ENCODE data around the gene SMIM45.

Gene SMIM45

GRCh38 chr22:41931701-41932269, 20.2 kb upstream of the SMIM45 start (continued):
- TF ChIP-seq EZH2 (IDR thresholded peaks at IDR 0.05; ENCODE audit: borderline replicate concordance, control insufficient read depth, low read depth, low read length) (no peak), PRDM15 (CRISPR knock-in tag; IDR thresholded peaks at IDR 0.05) (0 out of 2 replicates have a peak, but pooled peaks have one; percentile 41), CEBPZ (IDR thresholded peaks at IDR 0.05; ENCODE audit: low read depth, low read length) (no peak), SIX5 (IDR thresholded peaks at IDR 0.05; ENCODE audit: low read depth, low read length, severe bottlenecking) (no peak), ZNF274 (IDR thresholded peaks at IDR 0.05; ENCODE audit: insufficient read depth, insufficient read length) (no peak), NR2C2 (IDR thresholded peaks at IDR 0.05; ENCODE audit: borderline replicate concordance, control insufficient read depth, insufficient read length, low read depth) (no peak), EED (IDR thresholded peaks at IDR 0.05; ENCODE audit: low read depth) (peak; percentile 63; the same call in 1 of the 2 replicates), LARP7 (IDR thresholded peaks at IDR 0.05) (no peak), SP1 (IDR thresholded peaks at IDR 0.05; ENCODE audit: low read depth, low read length) (no peak), EP300 (IDR thresholded peaks at IDR 0.05; ENCODE audit: borderline replicate concordance in 1 of 2, control insufficient read depth in 1 of 2, low read depth in 2 of 2, low read length in 2 of 2) (peak in 1 of 2 experiments; percentile 63; a peak in 1 of 4 replicates), FOXM1 (IDR thresholded peaks at IDR 0.05; ENCODE audit: low read depth, low read length) (no peak), IKZF1 (conservative IDR thresholded peaks at IDR 0.05) (peak; percentile 87), IRF4 (IDR thresholded peaks at IDR 0.05; ENCODE audit: low read depth, low read length) (no peak), BCLAF1 (IDR thresholded peaks at IDR 0.05) (no peak), GATAD2B (conservative IDR thresholded peaks at IDR 0.05; ENCODE audit: low read depth) (peak; percentile 100)
- TF ChIP-seq, protein P1, sequence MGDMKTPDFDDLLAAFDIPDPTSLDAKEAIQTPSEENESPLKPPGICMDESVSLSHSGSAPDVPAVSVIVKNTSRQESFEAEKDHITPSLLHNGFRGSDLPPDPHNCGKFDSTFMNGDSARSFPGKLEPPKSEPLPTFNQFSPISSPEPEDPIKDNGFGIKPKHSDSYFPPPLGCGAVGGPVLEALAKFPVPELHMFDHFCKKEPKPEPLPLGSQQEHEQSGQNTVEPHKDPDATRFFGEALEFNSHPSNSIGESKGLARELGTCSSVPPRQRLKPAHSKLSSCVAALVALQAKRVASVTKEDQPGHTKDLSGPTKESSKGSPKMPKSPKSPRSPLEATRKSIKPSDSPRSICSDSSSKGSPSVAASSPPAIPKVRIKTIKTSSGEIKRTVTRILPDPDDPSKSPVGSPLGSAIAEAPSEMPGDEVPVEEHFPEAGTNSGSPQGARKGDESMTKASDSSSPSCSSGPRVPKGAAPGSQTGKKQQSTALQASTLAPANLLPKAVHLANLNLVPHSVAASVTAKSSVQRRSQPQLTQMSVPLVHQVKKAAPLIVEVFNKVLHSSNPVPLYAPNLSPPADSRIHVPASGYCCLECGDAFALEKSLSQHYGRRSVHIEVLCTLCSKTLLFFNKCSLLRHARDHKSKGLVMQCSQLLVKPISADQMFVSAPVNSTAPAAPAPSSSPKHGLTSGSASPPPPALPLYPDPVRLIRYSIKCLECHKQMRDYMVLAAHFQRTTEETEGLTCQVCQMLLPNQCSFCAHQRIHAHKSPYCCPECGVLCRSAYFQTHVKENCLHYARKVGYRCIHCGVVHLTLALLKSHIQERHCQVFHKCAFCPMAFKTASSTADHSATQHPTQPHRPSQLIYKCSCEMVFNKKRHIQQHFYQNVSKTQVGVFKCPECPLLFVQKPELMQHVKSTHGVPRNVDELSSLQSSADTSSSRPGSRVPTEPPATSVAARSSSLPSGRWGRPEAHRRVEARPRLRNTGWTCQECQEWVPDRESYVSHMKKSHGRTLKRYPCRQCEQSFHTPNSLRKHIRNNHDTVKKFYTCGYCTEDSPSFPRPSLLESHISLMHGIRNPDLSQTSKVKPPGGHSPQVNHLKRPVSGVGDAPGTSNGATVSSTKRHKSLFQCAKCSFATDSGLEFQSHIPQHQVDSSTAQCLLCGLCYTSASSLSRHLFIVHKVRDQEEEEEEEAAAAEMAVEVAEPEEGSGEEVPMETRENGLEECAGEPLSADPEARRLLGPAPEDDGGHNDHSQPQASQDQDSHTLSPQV (IDR thresholded peaks at IDR 0.05) = peak; percentile 94
